ENCODE data around the gene ZNF425. TPM values are rescaled to one million over a fixed set of nuclear protein-coding genes. Genes with fewer than 3 reads are reported as not detected.

ZNF425 gene, protein sequence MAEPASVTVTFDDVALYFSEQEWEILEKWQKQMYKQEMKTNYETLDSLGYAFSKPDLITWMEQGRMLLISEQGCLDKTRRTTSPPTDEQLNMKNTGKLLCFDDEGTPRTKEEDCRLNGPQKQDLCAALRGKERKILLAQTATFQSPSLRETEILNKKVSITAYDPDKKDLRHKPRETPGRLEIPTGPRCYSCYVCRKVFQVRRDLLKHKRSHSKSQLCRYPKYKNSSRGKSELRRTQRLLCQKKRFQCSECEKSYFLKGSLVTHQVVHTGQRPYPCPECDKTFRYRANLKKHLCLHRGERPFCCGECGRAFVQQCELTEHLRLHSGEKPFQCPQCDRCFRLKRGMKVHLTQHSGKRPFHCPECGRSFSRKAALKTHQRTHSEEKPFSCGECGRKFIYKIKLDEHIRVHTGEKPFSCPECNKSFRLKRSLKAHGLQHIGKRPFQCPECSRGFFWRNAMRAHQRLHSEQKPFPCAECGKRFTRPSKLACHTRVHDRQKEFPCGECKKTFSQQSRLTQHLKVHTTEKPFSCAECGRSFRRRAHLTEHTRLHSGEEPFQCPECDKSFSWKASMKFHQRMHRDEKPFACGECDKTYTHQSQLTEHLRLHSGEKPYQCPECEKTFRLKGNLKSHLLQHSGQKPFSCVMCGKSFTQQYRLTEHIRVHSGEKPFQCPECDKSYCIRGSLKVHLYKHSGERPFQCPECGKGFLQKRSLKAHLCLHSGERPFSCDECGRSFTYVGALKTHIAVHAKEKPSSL
- total RNA-seq (2014; rRNA removed; shearing (Covaris generic); ENCODE audit: low replicate concordance), result 0.41 and 1.8 TPM in 2 replicates

DNA sequence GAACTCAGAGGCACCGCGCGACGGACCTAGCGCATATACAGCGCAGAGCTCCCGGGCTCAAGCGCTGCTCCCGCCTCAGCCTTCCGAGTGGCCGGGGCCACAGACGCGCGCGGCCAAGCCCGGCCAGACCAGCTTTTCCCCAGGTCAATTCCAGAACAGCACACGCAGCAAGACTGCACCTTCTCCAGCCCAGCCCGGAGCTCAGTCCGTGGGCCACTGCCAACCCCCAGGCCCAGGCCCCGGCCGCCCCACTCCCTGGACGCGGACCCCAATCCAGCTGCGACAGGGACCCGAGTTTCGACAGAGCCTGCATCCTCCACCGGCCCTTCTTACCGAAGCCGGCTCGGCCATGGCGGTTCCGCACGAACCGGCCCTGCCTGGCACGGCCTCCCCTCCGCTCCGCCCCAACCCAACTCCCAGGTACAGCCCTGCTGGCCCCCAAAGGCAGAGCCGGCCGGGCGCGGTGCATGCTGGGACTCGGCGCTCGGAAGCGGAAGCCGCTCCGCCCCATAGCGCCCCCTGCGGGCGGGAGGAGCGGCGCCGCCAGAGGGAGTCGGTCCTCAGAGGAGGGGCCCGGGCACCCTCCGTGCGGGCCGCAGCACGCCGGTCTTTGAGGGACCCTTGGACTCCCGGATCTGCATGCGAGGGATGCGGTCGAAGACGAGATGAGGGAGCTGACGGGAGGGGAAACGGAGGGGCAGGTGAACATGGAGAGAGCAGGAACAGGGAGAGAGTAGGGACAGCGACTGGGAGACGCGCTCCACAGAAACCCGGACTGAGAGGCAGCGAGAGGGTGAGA lies at the start of gene ZNF425:
Gene ZNF425 (minus strand): TSS at position 462 of the 799 bp plus-strand sequence. CDS start 111 bp downstream, at position 351.
- Histone ChIP-seq H4K20me1 (ENCODE audit: insufficient read depth, low read depth, low read length) (no peaks in the 10 kb centered on the region), H3K9ac (ENCODE audit: low read length) (peak within 1 kb of the TSS; percentile 98), H3K4me1 (ENCODE audit: low read length) (peaks cover 19% of the 10 kb centered on the region), H2AFZ (ENCODE audit: low read length) (peak within 1 kb of the TSS; percentile 79), H3K36me3 (ENCODE audit: insufficient read depth, low read length) (peaks cover 17% of the 10 kb centered on the region), H3K27me3 (ENCODE audit: low read length) (no peaks in the 10 kb centered on the region), H3K4me2 (ENCODE audit: low read depth, low read length, poor library complexity, severe bottlenecking) (peak within 1 kb of the TSS; percentile 97), H3K9me3 (ENCODE audit: low read length) (0 out of 2 replicates have a peak, but pooled peaks cover 3% of the 10 kb centered on the region), H3K4me3 (ENCODE audit: low read length) (peak within 1 kb of the TSS; percentile 91), H3K27ac (ENCODE audit: low read length) (peak within 1 kb of the TSS; percentile 94), H3K79me2 (ENCODE audit: low read length) (peaks cover 29% of the 10 kb centered on the region), H3K9me2 (replicated peaks; ENCODE audit: insufficient read depth, low read length) (no peaks in the 10 kb centered on the region)
- DNase-seq, result peak; percentile 98

DNA sequence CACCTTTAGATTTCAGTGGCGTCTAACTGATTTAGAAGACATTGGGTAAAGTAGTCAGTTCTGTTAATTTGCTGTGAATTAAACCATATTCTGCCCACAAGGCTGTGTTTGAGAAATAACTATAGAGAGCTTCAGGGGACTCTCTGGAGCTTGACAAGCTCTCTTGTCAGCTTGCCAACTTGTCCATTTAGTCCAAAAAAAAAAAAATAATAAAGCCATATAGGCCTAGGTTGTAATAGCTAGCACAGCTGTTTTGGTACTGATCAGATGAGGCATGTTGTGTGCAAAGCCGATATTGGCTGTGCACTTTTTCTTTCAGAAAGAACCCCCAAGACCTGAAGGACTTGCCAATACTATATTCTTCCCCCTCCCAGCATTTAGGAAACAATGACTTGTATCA lies 49.0 kb upstream of the ZNF425 start:
- no peak for DNase-seq
- Histone ChIP-seq H3K9ac (ENCODE audit: low read length) (no peak overlapping the region), H3K9me3 (ENCODE audit: low read length) (no peaks in the 10 kb centered on the region), H3K79me2 (ENCODE audit: low read length) (no peaks in the 10 kb centered on the region), H3K36me3 (ENCODE audit: insufficient read depth, low read length) (peaks cover 21% of the 10 kb centered on the region; the same call in 1 of the 2 replicates), H3K4me1 (ENCODE audit: low read length) (no peaks in the 10 kb centered on the region), H3K27me3 (ENCODE audit: low read length) (no peaks in the 10 kb centered on the region), H3K4me2 (ENCODE audit: low read depth, low read length, poor library complexity, severe bottlenecking) (no peak overlapping the region), H3K4me3 (ENCODE audit: low read length) (no peak overlapping the region), H2AFZ (ENCODE audit: low read length) (no peak overlapping the region), H3K9me2 (replicated peaks; ENCODE audit: insufficient read depth, low read length) (no peaks in the 10 kb centered on the region), H3K27ac (ENCODE audit: low read length) (no peak overlapping the region), H4K20me1 (ENCODE audit: insufficient read depth, low read depth, low read length) (no peaks in the 10 kb centered on the region)

DNA sequence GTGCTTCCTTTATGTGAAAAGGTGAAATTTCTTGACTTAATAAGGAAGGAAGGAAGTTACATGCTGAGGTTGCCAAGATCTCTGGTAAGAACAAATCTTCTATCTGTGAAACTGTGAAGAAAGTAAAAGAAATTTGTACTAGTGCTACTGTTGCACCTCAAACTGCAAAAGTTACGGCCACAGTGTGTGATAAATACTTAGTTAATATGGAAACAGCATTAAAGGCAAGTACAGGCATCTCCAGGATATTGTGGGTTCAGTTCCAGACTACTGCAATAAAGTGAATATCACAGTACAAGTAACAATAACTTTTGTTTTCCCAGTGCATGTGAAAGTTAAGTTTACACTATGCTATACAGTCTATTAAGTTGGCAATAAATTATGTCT lies 46.4 kb upstream of the ZNF425 start:
- no peaks in the 10 kb centered on the region for H4K20me1 ChIP-seq (ENCODE audit: insufficient read depth, low read depth, low read length)
- no peaks in the 10 kb centered on the region for H3K9me3 ChIP-seq (ENCODE audit: low read length)
- H3K36me3 ChIP-seq (ENCODE audit: insufficient read depth, low read length), result peaks cover 18% of the 10 kb centered on the region; the same call in 1 of the 2 replicates
- H3K79me2 ChIP-seq (ENCODE audit: low read length), result no peaks in the 10 kb centered on the region
- no peaks in the 10 kb centered on the region for H3K27me3 ChIP-seq (ENCODE audit: low read length)
- no peak overlapping the region for H2AFZ ChIP-seq (ENCODE audit: low read length)
- no peaks in the 10 kb centered on the region for H3K9me2 ChIP-seq (replicated peaks; ENCODE audit: insufficient read depth, low read length)
- H3K27ac ChIP-seq (ENCODE audit: low read length), result no peak overlapping the region
- H3K4me1 ChIP-seq (ENCODE audit: low read length), result no peaks in the 10 kb centered on the region
- H3K9ac ChIP-seq (ENCODE audit: low read length), result no peak overlapping the region
- DNase-seq, result no peak
- H3K4me2 ChIP-seq (ENCODE audit: low read depth, low read length, poor library complexity, severe bottlenecking), result no peak overlapping the region
- no peak overlapping the region for H3K4me3 ChIP-seq (ENCODE audit: low read length)

DNA sequence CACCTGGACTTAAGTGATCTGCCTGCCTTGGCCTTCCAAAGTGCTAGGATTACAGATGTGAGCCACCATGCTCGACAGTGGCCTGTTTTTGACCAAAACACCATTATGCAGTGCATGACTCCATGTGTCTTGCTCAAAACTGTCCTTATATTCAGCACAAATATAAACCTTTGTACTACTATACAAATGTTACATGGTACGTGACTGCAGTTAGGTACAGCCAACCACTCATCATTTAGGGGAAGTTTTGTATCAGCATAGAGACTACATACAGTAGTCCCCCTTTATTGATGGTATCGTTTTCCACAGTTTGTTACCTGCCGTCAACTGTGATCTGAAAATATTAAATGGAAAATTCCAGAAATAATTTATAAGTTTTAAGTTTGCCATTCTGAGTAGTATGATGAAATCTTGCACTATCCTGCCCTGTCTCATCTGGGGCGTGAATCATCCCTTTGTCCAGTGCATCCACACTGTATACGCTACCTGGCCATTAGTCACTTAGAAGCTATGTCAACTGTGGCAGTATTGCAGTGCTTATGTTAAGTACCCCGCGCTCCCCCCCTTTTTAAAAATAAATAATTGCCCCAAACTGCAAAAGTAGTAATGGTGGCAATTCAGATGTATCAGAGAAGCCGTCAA lies 45.9 kb upstream of the ZNF425 start:
- no peaks in the 10 kb centered on the region for H4K20me1 ChIP-seq (ENCODE audit: insufficient read depth, low read depth, low read length)
- H3K9me2 ChIP-seq (replicated peaks; ENCODE audit: insufficient read depth, low read length), result no peaks in the 10 kb centered on the region
- no peaks in the 10 kb centered on the region for H3K4me1 ChIP-seq (ENCODE audit: low read length)
- H3K27ac ChIP-seq (ENCODE audit: low read length), result no peak overlapping the region
- peaks cover 20% of the 10 kb centered on the region; the same call in 1 of the 2 replicates for H3K36me3 ChIP-seq (ENCODE audit: insufficient read depth, low read length)
- H3K27me3 ChIP-seq (ENCODE audit: low read length), result no peaks in the 10 kb centered on the region
- no peak overlapping the region for H3K4me3 ChIP-seq (ENCODE audit: low read length)
- H3K79me2 ChIP-seq (ENCODE audit: low read length), result no peaks in the 10 kb centered on the region
- no peak overlapping the region for H3K9ac ChIP-seq (ENCODE audit: low read length)
- no peak overlapping the region for H3K4me2 ChIP-seq (ENCODE audit: low read depth, low read length, poor library complexity, severe bottlenecking)
- no peak for DNase-seq
- H2AFZ ChIP-seq (ENCODE audit: low read length), result no peak overlapping the region
- no peaks in the 10 kb centered on the region for H3K9me3 ChIP-seq (ENCODE audit: low read length)

DNA sequence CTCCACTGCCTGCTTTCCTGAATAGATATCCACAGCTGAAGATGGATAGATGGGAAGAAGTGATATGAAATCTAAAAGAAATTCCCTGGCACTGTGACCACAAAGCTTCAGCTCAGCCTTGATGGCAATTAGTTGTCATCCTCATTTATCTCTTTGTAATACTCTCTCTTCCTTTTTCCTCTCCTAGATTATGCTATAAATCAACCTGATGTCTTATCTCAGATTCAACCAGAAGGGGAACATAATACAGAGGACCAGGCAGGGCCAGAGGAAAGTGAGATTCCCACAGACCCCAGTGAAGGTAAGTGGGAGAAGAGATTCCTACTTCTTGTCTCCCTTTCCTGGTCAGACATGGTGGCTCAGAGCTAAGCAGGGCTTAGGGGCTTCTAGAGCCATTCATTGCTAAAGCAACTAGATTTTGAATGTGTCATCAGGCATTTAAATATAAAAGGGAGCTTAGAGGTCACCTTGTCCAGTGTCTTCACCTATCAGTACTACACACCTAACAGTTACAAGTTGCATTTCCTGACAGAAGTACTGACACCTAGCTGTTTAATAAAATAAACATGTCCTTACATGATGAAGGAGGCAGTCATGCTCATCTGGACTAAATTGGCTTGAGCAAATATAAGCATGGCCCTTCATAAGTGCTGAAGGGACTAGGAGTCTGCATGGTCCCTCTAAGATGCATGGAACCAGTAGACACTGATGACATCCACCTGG lies 40.7 kb upstream of the ZNF425 start:
- Histone ChIP-seq H3K27me3 (ENCODE audit: low read length) (no peaks in the 10 kb centered on the region), H3K9ac (ENCODE audit: low read length) (no peak overlapping the region), H3K9me2 (replicated peaks; ENCODE audit: insufficient read depth, low read length) (no peaks in the 10 kb centered on the region), H3K27ac (ENCODE audit: low read length) (no peak overlapping the region), H2AFZ (ENCODE audit: low read length) (no peak overlapping the region), H3K4me2 (ENCODE audit: low read depth, low read length, poor library complexity, severe bottlenecking) (no peak overlapping the region), H3K79me2 (ENCODE audit: low read length) (0 out of 2 replicates have a peak, but pooled peaks cover 2% of the 10 kb centered on the region), H3K4me1 (ENCODE audit: low read length) (no peaks in the 10 kb centered on the region), H4K20me1 (ENCODE audit: insufficient read depth, low read depth, low read length) (no peaks in the 10 kb centered on the region), H3K36me3 (ENCODE audit: insufficient read depth, low read length) (peaks cover 22% of the 10 kb centered on the region; the same call in 1 of the 2 replicates), H3K9me3 (ENCODE audit: low read length) (no peaks in the 10 kb centered on the region), H3K4me3 (ENCODE audit: low read length) (no peak overlapping the region)
- no peak for DNase-seq

DNA sequence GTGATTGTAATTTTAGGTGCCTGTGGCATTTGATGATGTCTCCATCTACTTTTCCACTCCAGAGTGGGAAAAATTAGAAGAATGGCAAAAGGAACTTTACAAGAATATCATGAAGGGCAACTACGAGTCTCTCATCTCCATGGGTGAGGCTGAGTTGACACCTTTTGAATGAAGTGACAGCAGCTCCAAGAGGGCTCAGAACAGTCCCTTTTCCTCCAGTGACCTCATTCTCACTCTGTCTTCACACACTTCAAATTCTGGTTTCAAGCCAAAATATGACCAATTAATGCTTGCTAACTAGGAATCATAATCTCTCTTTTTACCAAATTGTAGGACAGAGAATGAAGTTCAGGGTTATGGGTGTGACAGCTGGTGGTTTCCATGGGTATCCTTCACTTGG lies 40.0 kb upstream of the ZNF425 start:
- DNase-seq, result no peak
- Histone ChIP-seq H3K27ac (ENCODE audit: low read length) (no peak overlapping the region), H3K4me3 (ENCODE audit: low read length) (no peak overlapping the region), H3K9me2 (replicated peaks; ENCODE audit: insufficient read depth, low read length) (no peaks in the 10 kb centered on the region), H2AFZ (ENCODE audit: low read length) (no peak overlapping the region), H3K79me2 (ENCODE audit: low read length) (peaks cover 7% of the 10 kb centered on the region), H3K4me1 (ENCODE audit: low read length) (no peaks in the 10 kb centered on the region), H3K36me3 (ENCODE audit: insufficient read depth, low read length) (peaks cover 26% of the 10 kb centered on the region; the same call in 1 of the 2 replicates), H3K4me2 (ENCODE audit: low read depth, low read length, poor library complexity, severe bottlenecking) (no peak overlapping the region), H3K9me3 (ENCODE audit: low read length) (no peaks in the 10 kb centered on the region), H4K20me1 (ENCODE audit: insufficient read depth, low read depth, low read length) (no peaks in the 10 kb centered on the region), H3K9ac (ENCODE audit: low read length) (no peak overlapping the region), H3K27me3 (ENCODE audit: low read length) (no peaks in the 10 kb centered on the region)

DNA sequence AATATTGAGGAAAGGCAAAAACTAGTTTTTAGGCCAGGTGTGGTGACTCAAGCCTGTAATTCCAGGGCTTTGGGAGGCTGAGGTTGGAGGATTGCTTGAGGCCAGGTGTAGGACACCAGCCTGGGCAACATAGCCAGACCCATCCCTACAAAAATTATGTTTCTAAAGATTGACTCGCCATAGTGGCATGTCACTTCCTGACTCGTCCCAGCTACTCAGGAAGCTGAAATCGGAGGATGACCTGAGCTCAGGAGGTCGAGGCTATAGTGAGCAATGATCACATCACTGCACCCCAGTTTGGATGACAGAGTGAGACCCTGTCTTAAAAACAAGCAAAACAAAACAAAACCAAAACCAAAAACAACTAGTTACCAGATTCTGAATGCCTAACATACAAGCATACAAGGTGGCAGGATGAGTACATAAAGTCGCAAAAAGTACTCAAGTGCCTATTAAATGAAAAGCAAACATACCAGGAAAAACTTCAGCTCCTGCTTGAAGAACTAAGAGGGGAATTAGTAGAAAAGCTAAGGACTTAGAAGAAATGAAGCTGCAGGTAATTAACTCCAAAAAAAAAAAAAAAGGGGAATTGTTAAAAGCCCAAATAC lies 35.2 kb upstream of the ZNF425 start:
- Histone ChIP-seq H3K27me3 (ENCODE audit: low read length) (no peaks in the 10 kb centered on the region), H4K20me1 (ENCODE audit: insufficient read depth, low read depth, low read length) (no peaks in the 10 kb centered on the region), H3K4me3 (ENCODE audit: low read length) (no peak overlapping the region), H3K79me2 (ENCODE audit: low read length) (peaks cover 32% of the 10 kb centered on the region), H2AFZ (ENCODE audit: low read length) (no peak overlapping the region), H3K9ac (ENCODE audit: low read length) (no peak overlapping the region), H3K36me3 (ENCODE audit: insufficient read depth, low read length) (peaks cover 14% of the 10 kb centered on the region; the same call in 1 of the 2 replicates), H3K4me1 (ENCODE audit: low read length) (no peaks in the 10 kb centered on the region), H3K9me3 (ENCODE audit: low read length) (no peaks in the 10 kb centered on the region), H3K27ac (ENCODE audit: low read length) (no peak overlapping the region), H3K9me2 (replicated peaks; ENCODE audit: insufficient read depth, low read length) (no peaks in the 10 kb centered on the region), H3K4me2 (ENCODE audit: low read depth, low read length, poor library complexity, severe bottlenecking) (no peak overlapping the region)
- no peak for DNase-seq

All from Karpas-422 (cell line).